ENCODE data around the gene MAML2.

MAML2 gene

GRCh38 chr11:96057502-96057901, 285.5 kb downstream of the MAML2 start:
- DNase-seq: no peak

GRCh38 chr11:96056576-96056975, 286.4 kb downstream of the MAML2 start:
- no peak for DNase-seq

DNA sequence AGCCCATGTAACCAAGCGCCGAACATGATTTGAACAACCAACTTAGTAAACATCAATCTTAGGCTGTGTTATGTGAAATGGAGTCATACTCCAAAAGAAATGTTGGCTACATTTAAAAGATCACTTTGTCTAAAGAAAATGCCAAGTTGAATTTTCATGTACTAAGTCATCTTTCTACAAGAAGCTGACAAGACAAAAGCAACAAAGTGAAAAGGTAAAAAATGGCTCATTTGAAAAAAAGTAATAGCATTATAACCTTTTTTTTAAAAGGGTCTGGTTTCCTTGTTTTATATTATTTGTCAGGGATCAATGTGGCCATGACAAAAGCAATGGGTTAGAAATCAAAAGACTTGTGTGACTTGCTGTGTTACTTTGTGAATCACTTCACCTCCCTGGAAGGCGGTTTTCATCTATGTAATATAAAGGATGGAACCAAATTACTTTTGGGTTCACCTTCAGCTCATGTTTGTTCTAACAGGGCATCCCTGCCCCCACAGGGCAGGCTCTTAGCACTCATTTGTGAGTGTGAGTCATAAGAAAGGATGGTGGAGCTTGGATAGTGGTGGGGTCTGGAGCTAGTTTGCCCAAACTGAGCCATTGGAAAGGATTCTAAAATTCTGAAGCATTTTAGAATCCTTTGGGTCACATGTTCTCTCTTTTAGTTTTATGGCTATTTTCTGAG, 287.1 kb downstream of the MAML2 start:
- DNase-seq: no peak

GRCh38 chr11:96054870-96055705, 287.9 kb downstream of the MAML2 start:
- DNase-seq: no peak

GRCh38 chr11:96052921-96053651, 289.9 kb downstream of the MAML2 start:
- DNase-seq: no peak

DNA sequence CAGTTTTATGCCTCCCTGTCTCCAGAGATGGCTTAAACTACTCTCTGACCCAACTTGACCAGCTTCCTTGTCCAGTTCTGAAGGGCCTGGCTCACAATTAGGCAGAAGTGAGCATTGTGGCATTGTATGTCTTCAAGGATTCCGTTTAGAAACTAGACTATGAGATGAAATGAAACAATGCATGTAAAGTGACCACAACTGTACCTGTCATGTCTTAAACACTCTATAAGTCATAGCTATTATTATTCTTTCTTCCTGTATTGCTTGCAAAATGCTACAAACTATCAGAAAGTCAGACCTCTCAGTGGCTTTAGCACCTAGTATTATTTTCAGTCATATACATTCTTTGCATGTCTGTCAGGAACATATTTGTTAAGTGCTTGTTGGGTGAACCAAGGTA, 291.2 kb downstream of the MAML2 start:
- no peak for DNase-seq

- no peak for DNase-seq
Observed at GRCh38 chr11:96050435-96051182, 292.4 kb downstream of the MAML2 start.

DNA sequence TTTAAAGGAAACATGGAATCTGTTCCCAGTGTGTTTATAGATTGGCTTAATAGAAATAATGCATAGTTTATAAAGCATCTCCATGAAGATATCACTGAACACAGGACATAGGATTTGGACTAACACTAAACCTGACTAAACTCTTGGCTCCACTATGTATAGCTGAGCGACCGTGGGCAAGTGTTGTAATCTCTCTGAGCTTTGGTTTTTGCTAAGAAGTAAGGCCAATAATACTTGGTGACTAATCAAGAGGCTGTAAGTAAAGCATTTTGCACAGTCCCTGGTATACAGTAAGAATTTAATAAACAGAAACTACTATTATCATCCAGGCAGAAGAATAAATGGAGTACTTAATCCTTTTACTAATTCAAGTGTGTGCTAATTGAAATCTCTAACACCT, 293.6 kb downstream of the MAML2 start:
- DNase-seq: no peak

DNA sequence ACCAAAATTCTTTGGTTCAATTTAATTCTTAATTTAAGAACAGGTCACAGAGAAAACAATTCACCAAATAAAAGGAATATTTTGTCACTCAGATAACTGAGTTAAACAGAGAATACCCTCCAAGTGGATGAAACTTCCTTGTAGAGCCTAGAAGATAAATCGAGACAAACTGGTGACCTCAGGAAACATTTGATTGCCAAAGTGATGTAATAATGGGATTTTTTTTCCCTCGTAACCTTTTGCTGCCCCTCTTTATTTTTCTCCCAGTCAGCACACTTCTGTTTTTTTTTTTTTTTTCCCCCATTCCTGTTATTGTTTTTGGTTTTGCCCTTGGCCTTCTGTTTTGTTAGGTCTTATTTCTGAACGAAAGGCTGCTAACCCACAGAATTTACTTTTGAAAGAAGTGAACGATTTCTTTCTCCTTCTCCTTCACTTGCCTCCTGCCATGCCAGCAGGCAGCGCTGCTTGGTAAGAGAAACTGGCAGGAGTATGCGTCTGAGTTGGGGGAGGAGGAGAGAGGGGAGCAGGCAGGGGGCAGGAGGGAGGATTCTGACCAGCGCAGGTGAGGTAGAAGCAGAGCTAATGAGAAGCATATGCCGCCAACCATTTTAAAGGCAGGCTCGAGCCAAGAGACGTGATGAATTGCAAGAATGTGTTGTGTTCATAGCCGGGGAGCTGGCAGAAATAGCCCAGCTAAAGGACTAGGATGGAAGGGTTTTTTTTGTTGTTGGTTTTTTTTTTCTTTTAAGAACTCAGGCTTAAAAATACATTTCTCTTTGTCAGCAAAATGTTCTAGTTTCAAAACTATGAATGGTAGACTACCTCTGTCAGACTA, 297.2 kb downstream of the MAML2 start:
- no peak for DNase-seq

- no peak for DNase-seq
Observed at GRCh38 chr11:96044747-96045146, 298.2 kb downstream of the MAML2 start.

GRCh38 chr11:96044311-96044710, 298.7 kb downstream of the MAML2 start:
- no peak for DNase-seq

GRCh38 chr11:96043291-96043690, 299.7 kb downstream of the MAML2 start:
- no peak for DNase-seq

GRCh38 chr11:96038046-96038445, 304.9 kb downstream of the MAML2 start:
- DNase-seq: no peak

DNA sequence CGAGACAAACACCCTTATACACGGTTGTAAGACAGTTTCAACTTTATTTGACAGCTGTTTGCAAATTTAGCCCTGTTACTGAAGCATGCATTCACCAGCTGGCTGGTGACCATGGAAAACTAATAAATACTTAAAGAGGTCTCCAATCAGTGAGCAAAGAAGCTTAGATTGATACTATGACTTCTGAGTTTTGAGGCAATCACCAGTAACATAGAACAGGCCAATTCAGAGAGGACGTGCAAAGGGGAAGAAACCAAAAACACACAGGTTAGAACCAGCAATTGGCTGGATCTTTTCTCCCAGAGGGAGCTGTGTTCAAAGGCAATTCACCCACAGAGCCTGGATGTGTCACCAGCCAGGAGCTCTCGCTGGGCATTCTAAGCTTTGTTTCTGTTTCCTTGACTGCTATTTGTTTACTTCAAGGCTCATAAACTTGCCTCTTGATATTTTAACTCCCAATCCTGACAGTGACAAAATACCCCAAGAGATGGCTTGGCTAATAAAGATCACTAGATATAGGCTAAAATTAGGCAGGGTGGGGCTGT, 305.5 kb downstream of the MAML2 start:
- DNase-seq: no peak

GRCh38 chr11:96036863-96037262, 306.1 kb downstream of the MAML2 start:
- DNase-seq: no peak

- DNase-seq: no peak
Observed at GRCh38 chr11:96035740-96036078, 307.3 kb downstream of the MAML2 start.

DNA sequence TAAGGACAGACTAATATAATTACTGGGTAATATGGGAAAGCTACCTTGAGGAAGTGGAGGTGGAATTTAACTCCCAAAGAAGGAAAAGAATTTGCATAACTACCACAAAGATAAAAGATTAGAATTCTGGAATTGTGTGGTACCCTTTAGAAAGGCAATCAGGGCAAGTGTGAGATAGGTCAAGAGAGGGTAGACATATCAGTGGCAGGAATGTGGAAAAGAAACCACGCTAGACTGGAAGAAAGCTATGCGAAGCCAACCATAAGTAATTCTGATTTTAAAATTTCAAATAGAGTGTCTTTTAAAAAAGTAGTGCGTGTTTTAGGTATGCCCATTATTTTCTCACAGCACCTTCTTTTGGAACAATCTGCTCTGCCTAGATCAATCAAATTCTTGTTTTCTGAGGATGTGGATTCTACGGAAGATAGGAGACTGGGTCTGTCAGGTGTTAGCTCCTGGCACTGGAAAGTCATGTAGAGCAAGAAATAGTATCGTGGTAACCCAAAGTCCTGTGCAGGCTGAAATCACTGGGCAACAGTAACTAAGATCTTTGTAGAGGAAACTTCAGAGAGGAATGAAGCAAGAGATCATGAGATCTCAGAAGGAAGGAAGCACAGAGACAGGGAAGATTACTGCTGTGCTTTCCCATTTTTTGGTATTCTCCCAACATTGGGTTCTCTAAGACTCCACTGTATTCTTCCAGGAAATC, 307.8 kb downstream of the MAML2 start:
- DNase-seq: no peak

GRCh38 chr11:96033599-96033998, 309.4 kb downstream of the MAML2 start:
- DNase-seq: no peak

DNA sequence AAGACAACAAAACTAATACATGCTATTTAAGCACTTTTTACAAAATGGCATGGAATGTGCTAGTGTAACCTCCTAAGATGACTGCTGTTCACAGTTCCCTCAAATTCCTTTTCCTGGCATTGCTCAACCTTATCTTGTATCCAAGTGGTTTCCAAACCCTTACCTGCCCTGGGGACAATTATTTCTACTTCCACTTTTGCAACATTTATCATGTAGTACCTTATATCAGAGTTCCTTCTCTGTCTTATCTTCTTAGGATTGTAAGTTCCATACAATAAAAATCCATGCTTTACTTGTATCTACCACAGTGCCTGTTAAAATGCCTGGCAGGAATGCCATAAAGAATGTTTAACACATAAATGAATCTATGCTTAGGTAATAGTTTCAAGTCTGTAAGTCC, 309.9 kb downstream of the MAML2 start:
- no peak for DNase-seq

- DNase-seq: no peak
Observed at GRCh38 chr11:96028746-96029145, 314.2 kb downstream of the MAML2 start.

- no peak for DNase-seq
Observed at GRCh38 chr11:96027021-96027420, 316.0 kb downstream of the MAML2 start.
